HepG2 (cell line): Measurements from ENCODE around the gene NACAD. TPM values are rescaled to one million over a fixed set of nuclear protein-coding genes. Genes with fewer than 3 reads are reported as not detected.

Experiments used
- ATAC-seq: fragments of 200-7000 bp; cut with Tn5 transposase; 3 replicates; pipeline ENCODE4 v1.9.1; 2020; ENCODE audit warnings: mild to moderate bottlenecking, moderate library complexity
- BruUV-seq: library from RNA; stranded (reverse); fragments of 400-500 nt; replicated peaks from 2 replicates; lab custom pipeline; 2021; lab: Mats Ljungman, UMichigan
- CTCF ChIA-PET: fragments of 300-600 bp; formaldehyde crosslinking; extraction: SDS; loops from one replicate; lab custom pipeline; 2021; ENCODE audit warnings: low total read pairs, inconsistent platforms, low intra/inter-chr PET ratio; lab: Yijun Ruan, JAX
- POLR2A ChIA-PET: fragments of 350-600 bp; sonication (Branson Sonifier 250); formaldehyde crosslinking; loops from one replicate; lab custom pipeline; 2020; ENCODE audit warnings: antibody characterized with exemption, inconsistent platforms; lab: Yijun Ruan, JAX
- DNase-seq: peaks from one replicate; pipeline ENCODE4 v3.0.0-alpha.2; 2015; ENCODE audit warnings: low spot score
- FAIRE-seq: peaks from 3 replicates; lab custom pipeline; 2011; peaks lifted over from hg19 to GRCh38; lab: Jason Lieb, UNC
- H2AFZ ChIP-seq: one replicate; pipeline ENCODE4 v1.6.1; 2011; ENCODE audit warnings: low read length, inconsistent platforms
- H3K27ac ChIP-seq: fragments of 300-600 bp; 3 replicates; pipeline ENCODE4 v1.8.0; 2011; ENCODE audit warnings: mixed run types, mild to moderate bottlenecking, mixed read lengths, low read length, inconsistent platforms; ENCODE audit not compliant: insufficient read depth; ENCODE audit errors: extremely low read length
- H3K27me3 ChIP-seq, 2 experiments: fragments of 200-600 bp in 1 of 2; 2 replicates in 1 of 2; 3 replicates in 1 of 2; pipeline versions ENCODE4 v1.6.0 to v1.8.0; 2011; ENCODE audit warnings: low read length in 2 of 2, mild to moderate bottlenecking in 2 of 2, moderate library complexity in 2 of 2, inconsistent platforms in 1 of 2; ENCODE audit not compliant: insufficient read depth in 2 of 2, control insufficient read depth in 1 of 2
- H3K36me3 ChIP-seq, 2 experiments: fragments of 200-600 bp in 1 of 2; replicated peaks in 1 of 2; 2 replicates in 1 of 2; 3 replicates in 1 of 2; pipeline versions ENCODE4 v1.5.1 to v1.8.0; 2011; ENCODE audit warnings: low read length in 2 of 2, inconsistent platforms in 1 of 2; ENCODE audit not compliant: insufficient read depth in 2 of 2, control insufficient read depth in 1 of 2
- H3K4me1 ChIP-seq: 2 replicates; pipeline ENCODE4 v1.5.1; 2012; ENCODE audit warnings: low read length, inconsistent platforms; ENCODE audit not compliant: insufficient read depth
- H3K4me2 ChIP-seq: 2 replicates; pipeline ENCODE4 v1.6.0; 2011; ENCODE audit warnings: low read depth, low read length, inconsistent platforms
- H3K4me3 ChIP-seq, 3 experiments: fragments of 200-600 bp in 1 of 3; sonication (generic), shearing (Covaris generic) in 1 of 3; replicated peaks in 1 of 3; 2 replicates each; pipeline ENCODE4 v1.5.1; 2011 to 2016; ENCODE audit warnings: low read length in 3 of 3, inconsistent platforms in 2 of 3, low read depth in 2 of 3, mild to moderate bottlenecking in 2 of 3, control low read depth in 1 of 3, mixed read lengths in 1 of 3; ENCODE audit not compliant: insufficient read depth in 1 of 3
- H3K79me2 ChIP-seq: one replicate; pipeline ENCODE4 v1.6.1; 2011; ENCODE audit warnings: low read length, inconsistent platforms; ENCODE audit not compliant: insufficient read depth
- H3K9ac ChIP-seq: 2 replicates; pipeline ENCODE4 v1.6.0; 2011; ENCODE audit warnings: mild to moderate bottlenecking, low read depth, low read length, inconsistent platforms; ENCODE audit not compliant: insufficient read depth
- H3K9me3 ChIP-seq: 2 replicates; pipeline ENCODE4 v1.5.1; 2012; ENCODE audit warnings: mild to moderate bottlenecking, low read length
- H4K20me1 ChIP-seq: 2 replicates; pipeline ENCODE4 v1.6.0; 2011; ENCODE audit warnings: inconsistent platforms, mild to moderate bottlenecking, low read length, moderate library complexity; ENCODE audit not compliant: insufficient read depth
- ARID3A ChIP-seq: IDR thresholded peaks from 2 replicates; pipeline ENCODE4 v1.6.1; 2012; ENCODE audit warnings: low read depth, low read length, improper control_type of control experiment
- CEBPB ChIP-seq: IDR thresholded peaks from 2 replicates; pipeline ENCODE4 v1.6.1; 2011; ENCODE audit warnings: low read depth, low read length, improper control_type of control experiment, borderline replicate concordance
- ETV6 ChIP-seq: sonication (generic); formaldehyde crosslinking; conservative IDR thresholded peaks from 2 replicates; pipeline ENCODE4 v1.4.0; 2020; ENCODE audit warnings: missing genetic modification reagents
- MIXL1 ChIP-seq: IDR thresholded peaks from 2 replicates; pipeline ENCODE4 v1.6.1; 2016
- PPARG ChIP-seq: conservative IDR thresholded peaks from 2 replicates; pipeline ENCODE4 v1.6.1; 2016; ENCODE audit warnings: missing biosample characterization, missing genetic modification reagents
- RAD21 ChIP-seq: fragments of 450-650 bp; formaldehyde crosslinking; IDR thresholded peaks from 2 replicates; pipeline ENCODE4 v1.5.0; 2020; ENCODE audit warnings: mild to moderate bottlenecking
- SMC3 ChIP-seq: IDR thresholded peaks from 2 replicates; pipeline ENCODE4 v1.6.1; 2011; ENCODE audit warnings: low read length, improper control_type of control experiment
- STAG1 ChIP-seq: sonication (generic); formaldehyde crosslinking; IDR thresholded peaks from 2 replicates; pipeline ENCODE4 v1.4.0; 2020; ENCODE audit warnings: missing genetic modification reagents
- ZNF253 ChIP-seq: sonication (generic); formaldehyde crosslinking; IDR thresholded peaks from 2 replicates; pipeline ENCODE4 v1.8.0; 2022; ENCODE audit warnings: mild to moderate bottlenecking, missing genetic modification reagents, borderline replicate concordance
- ZNF335 ChIP-seq: sonication (generic); formaldehyde crosslinking; IDR thresholded peaks from 2 replicates; pipeline ENCODE4 v1.4.0; 2020; ENCODE audit warnings: missing genetic modification reagents
- ZNF549 ChIP-seq: sonication (generic); formaldehyde crosslinking; IDR thresholded peaks from 2 replicates; pipeline ENCODE4 v1.5.0; 2020; ENCODE audit warnings: missing genetic modification reagents
- WGBS: methylation state at CpG from one replicate; pipeline ENCODE4 v1.1.6; 2017; ENCODE audit warnings: low lambda C conversion rate; 5-methylcytosine and 5-hydroxymethylcytosine counted together
- in situ Hi-C: cut with HindIII; loops from 2 replicates; pipeline ENCODE4 v1.10.0; 2017; ENCODE audit warnings: low pct_unique_long_range_greater_than_20kb; ENCODE audit not compliant: extremely low pct_ligation_motif_present
- intact Hi-C: fragments of 100-400 bp; cut with micrococcal nuclease; formaldehyde crosslinking; loops from one replicate; pipeline ENCODE4 v1.10.0; 2022; ENCODE audit not compliant: unreplicated experiment
- polyA plus RNA-seq, 8 experiments: library from polyadenylated mRNA; depleted of rRNA in 3 of 8; stranded (reverse) in 7 of 8; unstranded in 1 of 8; fragments of >200 nt; fragmentation: Illumina TruSeq in 4 of 8; extraction: Trizol in 4 of 8; gene quantifications; 2 replicates each; pipeline versions ENCODE4 v1.2.1 to v1.2.3, GENCODE V29; 2011 to 2016; ENCODE audit warnings: low read depth in 4 of 8, missing spikeins in 1 of 8, mixed read lengths in 1 of 8; ENCODE audit not compliant: insufficient read depth in 1 of 8
- total RNA-seq, 5 experiments: library from RNA; depleted of rRNA; stranded (reverse); fragments of >200 nt; fragmentation: Illumina TruSeq; extraction: Trizol; gene quantifications; 2 replicates each; pipeline ENCODE4 v1.2.3, GENCODE V29; 2016; ENCODE audit warnings: low read depth in 1 of 5
- TF ChIP-seq, protein P1 (sequence below): sonication (generic); formaldehyde crosslinking; IDR thresholded peaks from 2 replicates; pipeline ENCODE4 v1.5.0; 2020; ENCODE audit warnings: mild to moderate bottlenecking, missing genetic modification reagents, moderate library complexity

Gene NACAD
- total and polyA plus RNA-seq, 2 of the 13 experiments (the other 11 are each of a cell fraction or from before 2014, with no cell fraction given), result 0.04 TPM; not detected in 1

DNA sequence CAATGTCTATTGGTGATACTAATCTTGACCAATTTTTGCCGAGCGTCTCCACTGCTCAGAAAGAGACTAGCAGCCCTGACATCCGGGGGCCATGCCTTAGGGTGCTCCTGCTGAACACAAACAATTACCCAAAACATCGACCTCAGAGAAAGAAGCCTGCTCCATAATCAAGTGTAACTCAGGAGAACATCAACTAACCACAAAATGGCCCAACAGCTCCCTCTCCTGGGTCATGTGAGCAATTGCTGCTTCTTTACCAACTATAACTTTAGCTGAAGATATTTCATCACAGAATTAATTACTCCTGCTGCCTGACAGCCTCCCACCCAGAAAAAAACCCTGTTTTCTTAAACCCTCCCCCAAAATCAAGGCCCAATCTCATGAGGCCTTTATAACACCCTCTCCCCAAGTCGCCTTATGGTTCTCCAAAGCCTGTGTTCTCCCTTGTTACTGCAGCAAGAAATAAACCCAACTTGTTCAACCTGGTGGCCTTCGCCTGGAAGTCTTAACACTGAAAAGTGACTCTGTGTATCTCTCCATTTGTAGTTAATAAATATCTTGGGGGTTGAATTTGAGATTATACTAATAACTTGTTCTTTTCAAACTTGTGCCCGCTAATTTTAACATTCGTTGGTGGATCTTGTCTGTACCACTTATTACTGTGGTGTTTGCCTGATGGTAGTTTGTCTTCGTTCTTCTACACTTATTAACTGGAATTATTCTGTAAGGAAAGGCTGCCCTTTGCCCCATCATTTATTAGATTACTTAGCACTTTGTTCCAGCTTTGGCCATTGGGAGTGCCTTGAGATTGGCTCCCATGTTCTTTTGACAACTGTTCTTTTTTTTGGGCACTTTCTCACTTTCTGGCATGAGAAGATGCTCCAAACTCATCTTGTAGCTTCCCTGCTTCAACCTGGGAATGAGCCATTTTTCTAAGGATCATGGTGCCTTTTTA lies 47.6 kb upstream of the NACAD start:
- POLR2A ChIA-PET, result interaction anchor here (1.3 to 2.1 kb wide), 2 partner anchors 25 to 164 kb away, joined by 4 to 7 read pairs; partner anchors contain the start of gene TBRG4
- Histone ChIP-seq H3K4me2 (no peak overlapping the region), H3K9ac (no peak overlapping the region), H4K20me1 (no peaks in the 10 kb centered on the region), H3K4me3 (no peak overlapping the region), H3K9me3 (no peaks in the 10 kb centered on the region), H3K79me2 (no peaks in the 10 kb centered on the region), H3K27ac (no peak overlapping the region), H3K27me3 (peaks cover 4 to 11% of the 10 kb centered on the region in 2 experiments; a peak in 3 of 5 replicates), H3K4me1 (0 out of 2 replicates have a peak, but pooled peaks cover 4% of the 10 kb centered on the region), H3K36me3 (no peaks in the 10 kb centered on the region), H2AFZ (no peak overlapping the region)
- peak; percentile 75 for ATAC-seq
- WGBS, result 46% methylated on average over 6 of the region's 9 CpGs
- DNase-seq, result peak; percentile 67
- CTCF ChIA-PET, result interaction anchor here (0.8 to 3.3 kb wide), 4 partner anchors 58 to 279 kb away, joined by 3 to 35 read pairs (median 8); no protein-coding TSS in a partner anchor
- TF ChIP-seq ZNF253 (CRISPR knock-in tag) (no peak), CEBPB (0 out of 2 replicates have a peak, but pooled peaks have one; percentile 42), RAD21 (peak; percentile 77), ZNF335 (no peak), ZNF549 (no peak), STAG1 (CRISPR knock-in tag) (peak; percentile 95), MIXL1 (0 out of 2 replicates have a peak, but pooled peaks have one; percentile 16), PPARG (0 out of 2 replicates have a peak, but pooled peaks have one; percentile 19), ETV6 (CRISPR knock-in tag) (no peak), ARID3A (0 out of 2 replicates have a peak, but pooled peaks have one; percentile 35), SMC3 (peak; percentile 90)
- TF ChIP-seq, protein P1, sequence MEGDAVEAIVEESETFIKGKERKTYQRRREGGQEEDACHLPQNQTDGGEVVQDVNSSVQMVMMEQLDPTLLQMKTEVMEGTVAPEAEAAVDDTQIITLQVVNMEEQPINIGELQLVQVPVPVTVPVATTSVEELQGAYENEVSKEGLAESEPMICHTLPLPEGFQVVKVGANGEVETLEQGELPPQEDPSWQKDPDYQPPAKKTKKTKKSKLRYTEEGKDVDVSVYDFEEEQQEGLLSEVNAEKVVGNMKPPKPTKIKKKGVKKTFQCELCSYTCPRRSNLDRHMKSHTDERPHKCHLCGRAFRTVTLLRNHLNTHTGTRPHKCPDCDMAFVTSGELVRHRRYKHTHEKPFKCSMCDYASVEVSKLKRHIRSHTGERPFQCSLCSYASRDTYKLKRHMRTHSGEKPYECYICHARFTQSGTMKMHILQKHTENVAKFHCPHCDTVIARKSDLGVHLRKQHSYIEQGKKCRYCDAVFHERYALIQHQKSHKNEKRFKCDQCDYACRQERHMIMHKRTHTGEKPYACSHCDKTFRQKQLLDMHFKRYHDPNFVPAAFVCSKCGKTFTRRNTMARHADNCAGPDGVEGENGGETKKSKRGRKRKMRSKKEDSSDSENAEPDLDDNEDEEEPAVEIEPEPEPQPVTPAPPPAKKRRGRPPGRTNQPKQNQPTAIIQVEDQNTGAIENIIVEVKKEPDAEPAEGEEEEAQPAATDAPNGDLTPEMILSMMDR (CRISPR knock-in tag), result peak; percentile 89
- FAIRE-seq, result peak; percentile 91
- intact Hi-C loops, result loop anchor here (1.0 kb wide), 3 partner anchors 58 to 279 kb away; no protein-coding TSS in a partner anchor
- BruUV-seq, result no TSS peak
- in situ Hi-C loops, result loop anchor here (5.0 to 10.0 kb wide), 2 partner anchors 169 to 282 kb away; no protein-coding TSS in a partner anchor
